Bone marrow (tissue), 2 donors: ENCODE results near the gene SUCLG2.

Experiments used
- DNase-seq, 2 donors: peaks; one replicate each; lab custom pipeline; 2025; lab: John Stamatoyannopoulos, UW

SUCLG2 gene, protein sequence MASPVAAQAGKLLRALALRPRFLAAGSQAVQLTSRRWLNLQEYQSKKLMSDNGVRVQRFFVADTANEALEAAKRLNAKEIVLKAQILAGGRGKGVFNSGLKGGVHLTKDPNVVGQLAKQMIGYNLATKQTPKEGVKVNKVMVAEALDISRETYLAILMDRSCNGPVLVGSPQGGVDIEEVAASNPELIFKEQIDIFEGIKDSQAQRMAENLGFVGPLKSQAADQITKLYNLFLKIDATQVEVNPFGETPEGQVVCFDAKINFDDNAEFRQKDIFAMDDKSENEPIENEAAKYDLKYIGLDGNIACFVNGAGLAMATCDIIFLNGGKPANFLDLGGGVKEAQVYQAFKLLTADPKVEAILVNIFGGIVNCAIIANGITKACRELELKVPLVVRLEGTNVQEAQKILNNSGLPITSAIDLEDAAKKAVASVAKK

DNA sequence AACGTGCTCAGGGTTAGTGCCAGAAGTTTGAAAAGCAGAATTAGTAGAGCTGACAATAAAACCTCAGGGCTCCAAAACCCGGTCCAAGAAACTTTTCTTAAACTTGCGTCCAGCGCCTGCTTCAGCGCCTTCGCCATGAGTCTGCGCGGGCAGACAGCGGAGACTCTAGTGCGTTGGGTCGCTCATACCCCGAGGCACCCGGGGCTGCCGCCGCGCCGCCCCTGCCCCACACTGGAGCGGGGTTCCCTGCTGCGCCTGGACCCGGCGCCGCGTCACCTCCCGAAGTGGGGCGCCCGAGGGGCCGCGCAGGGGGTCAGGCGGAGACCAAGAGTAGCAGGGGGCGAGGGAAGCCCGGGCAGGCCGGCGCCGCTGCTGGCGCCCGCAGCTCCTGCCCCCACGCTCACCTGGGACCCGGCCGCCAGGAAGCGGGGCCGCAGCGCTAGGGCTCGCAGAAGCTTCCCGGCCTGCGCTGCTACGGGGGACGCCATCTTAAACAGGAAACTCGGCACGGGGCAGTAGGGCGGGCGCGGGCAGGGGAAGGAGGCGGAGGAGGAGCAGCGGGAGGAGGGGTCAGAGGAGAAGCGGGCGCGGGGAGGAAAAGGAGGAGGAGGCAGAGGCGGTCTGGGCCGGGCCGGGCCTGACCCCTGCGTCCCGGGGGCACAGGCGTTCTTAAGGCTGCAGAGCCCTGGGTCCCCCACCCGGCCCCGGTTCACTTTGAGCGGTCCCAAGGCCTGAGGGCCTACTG lies at the start of gene SUCLG2:
SUCLG2 (minus strand) TSS at position 514 of the 745 bp plus-strand sequence; CDS start at position 488, 26 bp downstream.
- peak; percentile 35 to 48 for DNase-seq

DNA sequence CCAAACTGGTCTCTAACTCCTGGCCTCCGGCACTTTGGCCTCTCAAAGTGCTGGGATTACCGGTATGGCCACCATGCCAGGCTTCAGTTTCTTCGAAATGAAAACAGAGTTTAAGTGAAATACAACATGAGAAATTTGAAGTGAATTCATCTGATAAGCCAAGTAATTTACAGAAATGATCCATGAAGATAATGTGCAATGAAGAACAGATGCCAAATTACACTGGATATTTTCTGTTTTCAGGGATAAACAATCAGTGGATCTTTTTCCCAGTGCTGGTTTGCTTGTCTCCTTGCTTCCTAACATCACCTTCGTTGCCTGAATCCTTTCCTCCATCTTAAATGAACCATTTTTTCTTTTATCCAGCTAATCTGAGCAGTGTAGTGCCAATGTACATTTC lies 46.2 kb upstream of the SUCLG2 start:
- no peak for DNase-seq

DNA sequence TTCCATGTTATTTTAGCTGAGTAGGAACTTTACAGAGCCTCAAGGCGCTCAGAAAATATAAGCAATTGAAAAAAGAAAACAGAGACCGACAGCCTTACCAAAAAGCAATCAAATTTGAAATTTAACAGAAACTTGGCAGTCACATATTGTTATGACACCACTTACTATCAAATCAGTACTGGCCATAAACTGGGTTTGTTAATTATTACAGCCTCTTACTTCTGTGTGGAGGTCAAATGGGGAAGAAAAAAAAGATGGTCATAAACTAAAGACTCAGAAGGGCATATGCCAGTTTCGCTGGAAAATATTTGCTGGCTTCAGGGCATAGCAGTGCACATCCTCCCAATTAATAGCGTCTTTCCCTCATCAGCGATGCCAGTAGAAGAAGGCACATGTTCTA lies 45.5 kb upstream of the SUCLG2 start:
- no peak for DNase-seq

- no peak for DNase-seq
Observed at GRCh38 chr3:67692621-67693020, 38.2 kb upstream of the SUCLG2 start.

DNA sequence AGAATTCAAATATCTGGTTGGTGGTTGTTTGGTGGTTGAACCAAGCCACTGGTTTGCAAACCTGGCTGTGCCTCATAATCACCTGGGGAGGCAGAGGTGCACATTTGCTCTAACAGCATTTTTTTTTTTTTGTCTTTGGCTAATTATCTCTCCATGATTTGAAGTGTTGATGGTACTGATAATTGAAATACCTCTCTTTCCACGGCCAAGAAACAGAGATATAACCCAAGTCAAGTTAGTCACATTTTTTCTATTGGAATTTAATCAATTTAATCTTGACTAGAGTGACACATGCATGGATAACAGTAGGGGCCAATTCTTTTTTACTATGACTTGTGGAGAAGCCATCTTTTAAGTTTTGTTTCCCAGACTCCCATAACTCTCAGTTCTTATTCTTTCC lies 37.5 kb upstream of the SUCLG2 start:
- no peak for DNase-seq

DNA sequence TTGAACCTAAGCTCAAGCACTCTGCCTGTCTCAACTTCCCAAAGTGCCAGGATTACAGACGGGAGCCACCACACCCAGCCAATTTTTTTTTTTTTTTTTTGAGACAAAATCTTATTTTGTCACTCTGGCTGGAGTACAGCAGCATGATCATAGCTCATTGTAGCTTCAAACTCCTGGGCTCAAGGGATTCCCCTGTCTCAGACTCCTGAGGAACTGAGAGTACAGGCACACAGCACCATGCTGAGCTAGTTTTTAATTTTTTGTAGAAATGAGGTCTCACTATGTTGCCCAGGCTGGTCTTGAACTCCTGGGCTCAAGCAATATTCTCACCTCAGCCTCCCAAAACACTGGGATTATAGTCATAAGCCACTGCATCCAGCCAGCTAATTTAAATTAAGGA lies 36.8 kb upstream of the SUCLG2 start:
- DNase-seq = no peak

DNA sequence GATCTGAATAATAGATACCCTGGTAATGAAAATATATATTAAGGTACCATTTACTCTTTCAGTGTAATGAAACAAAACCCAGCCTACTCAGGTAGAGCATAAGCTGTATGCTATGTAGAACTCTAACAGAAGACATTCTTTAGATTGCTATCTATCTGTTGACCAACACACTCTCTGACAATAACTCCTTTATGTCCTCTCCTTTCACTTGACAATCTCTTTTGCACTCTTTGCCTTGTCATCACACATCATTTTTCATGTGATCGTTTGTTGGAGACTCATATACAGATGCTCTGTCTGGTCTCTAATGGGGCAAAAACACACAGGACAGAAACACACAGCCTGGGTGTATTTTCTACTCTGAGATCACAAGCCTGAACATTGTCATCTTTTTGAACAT lies 35.4 kb upstream of the SUCLG2 start:
- no peak for DNase-seq

- DNase-seq = no peak
Observed at GRCh38 chr3:67688231-67688630, 33.8 kb upstream of the SUCLG2 start.

- DNase-seq = no peak
Observed at GRCh38 chr3:67686069-67686468, 31.7 kb upstream of the SUCLG2 start.

GRCh38 chr3:67685499-67685898 lies 31.1 kb upstream of the SUCLG2 start:
- no peak for DNase-seq

DNA sequence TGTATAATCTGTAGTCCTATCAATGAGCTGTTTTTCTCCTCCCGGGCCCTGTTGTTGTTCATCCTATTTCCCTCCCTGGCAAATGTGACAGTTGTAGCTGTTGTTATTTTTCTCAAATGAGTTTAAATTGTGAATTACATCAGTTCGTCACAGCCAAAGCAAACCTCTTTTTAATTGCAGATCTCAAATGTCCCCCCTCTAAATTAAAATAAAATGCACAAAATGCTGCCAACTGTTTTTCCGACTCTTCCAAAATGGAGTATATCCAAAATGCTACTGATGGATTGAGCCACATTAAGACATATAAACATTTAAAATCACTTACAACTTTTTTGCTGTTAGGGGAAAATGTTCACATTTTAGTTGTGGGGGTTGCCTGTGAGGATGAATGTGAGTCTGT lies 29.8 kb upstream of the SUCLG2 start:
- no peak for DNase-seq

GRCh38 chr3:67683522-67683921 lies 29.1 kb upstream of the SUCLG2 start:
- no peak for DNase-seq

- no peak for DNase-seq
Observed at GRCh38 chr3:67678665-67679064, 24.3 kb upstream of the SUCLG2 start.

DNA sequence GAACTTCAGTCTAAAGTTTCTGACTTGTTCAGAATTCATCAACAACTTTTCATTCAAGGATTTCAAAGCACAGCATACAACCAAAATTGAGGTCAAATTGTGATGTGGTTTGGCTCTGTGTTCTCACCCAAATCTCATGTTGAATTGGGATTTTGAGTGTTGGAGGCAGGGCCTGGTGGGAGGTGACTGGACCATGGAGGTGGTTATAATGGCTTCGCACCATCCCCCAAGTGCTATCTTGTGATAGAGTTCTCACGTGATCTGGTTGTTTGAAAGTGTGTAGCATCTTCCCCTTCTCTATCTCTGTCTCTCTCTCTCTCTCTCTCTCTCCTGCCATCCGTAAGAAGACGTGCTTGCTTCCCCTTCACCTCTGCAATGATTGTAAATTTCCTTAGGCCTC lies 19.6 kb upstream of the SUCLG2 start:
- DNase-seq = no peak

DNA sequence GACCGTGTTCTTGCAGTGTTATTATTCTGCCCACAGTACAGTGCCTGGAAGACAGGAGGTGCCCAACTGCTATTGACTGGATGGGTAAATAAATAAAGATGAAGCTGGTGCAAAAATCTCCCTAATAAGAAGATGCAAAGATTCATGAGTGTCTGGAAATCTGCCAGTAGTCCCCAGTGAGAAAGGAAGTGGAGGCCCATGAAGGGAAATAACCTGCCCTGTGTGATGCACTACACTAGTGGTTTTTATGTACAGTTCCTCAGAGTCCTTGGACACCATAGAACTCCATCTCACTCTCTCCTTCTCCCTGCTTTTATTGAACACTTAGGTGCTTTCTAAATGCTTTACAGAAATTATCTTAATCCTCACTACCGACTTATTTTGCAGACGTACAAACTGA lies 8.3 kb upstream of the SUCLG2 start:
- DNase-seq = no peak

DNA sequence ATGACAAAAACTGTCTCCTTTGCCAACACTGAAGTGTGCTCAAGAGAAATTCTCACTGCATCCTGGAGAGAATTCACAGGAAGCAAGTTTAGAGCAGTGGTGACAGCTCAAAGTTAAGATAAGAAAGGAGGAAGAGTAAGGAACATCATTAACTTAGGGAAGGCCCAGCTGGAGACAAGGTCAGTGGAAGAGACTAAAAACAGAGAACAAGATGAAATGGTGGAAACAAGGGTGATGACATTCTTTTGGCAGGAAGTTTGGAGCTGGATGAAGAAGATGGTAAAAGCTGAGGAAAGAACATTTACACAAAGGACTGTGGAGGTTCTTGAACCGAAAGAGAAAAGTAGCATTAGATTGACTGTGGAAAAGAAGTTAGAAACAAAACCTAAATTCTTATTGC lies 6.7 kb upstream of the SUCLG2 start:
- no peak for DNase-seq

DNA sequence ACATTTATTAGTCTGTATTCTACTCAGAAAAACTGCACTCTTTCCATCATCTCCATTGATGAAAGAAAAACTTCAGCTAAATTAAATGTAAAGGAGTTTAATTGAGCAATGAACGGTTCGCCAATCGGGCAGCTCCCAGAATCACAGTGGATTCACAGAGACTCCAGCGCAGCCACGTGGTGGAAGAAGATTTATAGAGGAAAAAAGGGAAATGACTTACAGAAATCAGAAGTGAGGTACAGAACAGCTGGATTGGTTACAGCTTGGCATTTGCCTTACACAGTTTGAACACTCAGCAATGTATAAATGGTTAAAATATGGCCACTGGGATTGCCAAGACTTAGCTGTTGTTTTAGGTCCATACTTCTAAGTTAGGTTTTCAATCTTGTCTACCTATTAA lies 2.8 kb upstream of the SUCLG2 start:
- DNase-seq = no peak

GRCh38 chr3:67656614-67657013 lies 2.2 kb upstream of the SUCLG2 start:
- no peak for DNase-seq

GRCh38 chr3:67655364-67656121 lies 1.1 kb upstream of the SUCLG2 start:
- peak in 1 of 2 donors; percentile 85 for DNase-seq

DNA sequence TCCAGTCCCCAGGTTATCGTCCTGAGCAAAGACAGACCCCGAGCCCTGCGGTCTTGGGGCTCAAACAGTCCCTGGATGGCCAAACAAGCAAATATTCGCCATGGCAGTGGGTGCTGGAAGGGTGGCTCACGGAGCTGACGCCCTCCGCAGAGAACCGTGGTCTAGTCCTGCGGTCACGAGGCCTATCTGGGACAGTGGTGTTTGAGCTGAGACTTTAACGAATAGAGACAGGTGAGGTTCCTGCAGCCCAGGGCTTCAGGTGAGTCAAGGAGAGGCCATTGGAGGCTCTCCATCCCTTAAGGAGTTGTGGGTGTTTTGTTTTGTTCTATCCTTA lies 399 bp upstream of the SUCLG2 start:
- DNase-seq = no peak

- no peak for DNase-seq
Observed at GRCh38 chr3:67653425-67654098, 850 bp downstream of the SUCLG2 start.

DNA sequence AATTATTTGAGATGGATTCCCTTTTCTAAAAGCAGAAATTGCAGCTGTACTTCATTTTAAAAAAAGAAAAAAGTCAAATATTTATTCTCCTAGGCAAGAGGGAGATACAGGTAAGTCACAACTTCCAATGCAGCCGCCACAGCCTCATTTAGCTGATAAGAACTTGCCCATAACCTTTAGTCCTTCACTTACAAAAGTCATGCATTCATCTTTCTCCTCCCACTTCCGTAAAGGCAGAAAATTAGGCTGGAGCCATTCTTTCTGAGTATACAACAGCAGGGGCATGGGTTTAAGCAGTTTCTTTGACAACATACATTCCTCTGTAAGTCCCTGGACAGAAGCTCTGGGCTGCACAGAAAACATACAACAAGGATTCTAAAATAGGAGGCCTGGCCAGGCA lies 4.3 kb downstream of the SUCLG2 start:
- DNase-seq = no peak
